HEK293T (cell line): Measurements from ENCODE around the gene XPR1.

Experiments used
- NFRKB ChIP-seq: fragments of 450-650 bp; IDR thresholded peaks from 2 replicates; pipeline ENCODE4 v1.6.1; 2016; ENCODE audit warnings: mild to moderate bottlenecking, moderate library complexity
- ZNF384 ChIP-seq: fragments of 450-650 bp; IDR thresholded peaks from 2 replicates; pipeline ENCODE4 v1.6.1; 2016

- TF ChIP-seq NFRKB, result no peak
- no peak for TF ChIP-seq ZNF384
Observed at GRCh38 chr1:180598333-180598974, 33.4 kb upstream of the XPR1 start.
